Ascending aorta (tissue), 2 donors: ENCODE results near the gene CMTM8. TPM values are rescaled to one million over a fixed set of nuclear protein-coding genes. Genes with fewer than 3 reads are reported as not detected.

Experiments used
- DNase-seq, 2 donors: peaks; one replicate each; pipeline ENCODE4 v3.0.0-alpha.2; 2019; ENCODE audit warnings: low spot score in 2 of 2
- H3K27ac ChIP-seq, 2 donors: fragments of 200-600 bp; sonication (generic); one replicate each; pipeline ENCODE4 v1.5.1; 2016 to 2017; ENCODE audit warnings: mild to moderate bottlenecking in 1 of 2
- H3K27me3 ChIP-seq: fragments of 200-600 bp; sonication (generic); one replicate; pipeline ENCODE4 v1.5.1; 2017
- H3K36me3 ChIP-seq, 2 donors: fragments of 200-600 bp; sonication (generic); one replicate each; pipeline ENCODE4 v1.5.1; 2016
- H3K4me1 ChIP-seq, 2 donors: fragments of 200-600 bp; sonication (generic); one replicate each; pipeline ENCODE4 v1.5.1; 2016 to 2017; ENCODE audit warnings: mild to moderate bottlenecking in 1 of 2
- H3K4me3 ChIP-seq, 2 donors: fragments of 200-600 bp; sonication (generic); one replicate each; pipeline ENCODE4 v1.5.1; 2016 to 2017; ENCODE audit warnings: mild to moderate bottlenecking in 1 of 2
- H3K9me3 ChIP-seq, 2 donors: fragments of 200-600 bp; sonication (generic); one replicate each; pipeline ENCODE4 v1.5.1; 2016
- CTCF ChIP-seq, 3 experiments: fragments of 200-600 bp in 2 of 3; fragments of 450-650 bp in 1 of 3; sonication (generic) in 2 of 3; IDR thresholded peaks; one replicate each; pipeline ENCODE4 v1.5.1; 2016 to 2019; ENCODE audit warnings: antibody characterized with exemption in 3 of 3, mild to moderate bottlenecking in 1 of 3, moderate library complexity in 1 of 3
- intact Hi-C: fragments of 100-400 bp; cut with DNase I; formaldehyde crosslinking; loops from one replicate; pipeline ENCODE4 v1.15.1; 2023
- total RNA-seq: library from RNA; depleted of rRNA; stranded (reverse); fragments of >200 nt; gene quantifications from one replicate; pipeline ENCODE4 v1.1.0, GENCODE V29; 2016

The CMTM8 gene
- total RNA-seq, 1 donor from 2014 or later = 6.6 TPM

DNA sequence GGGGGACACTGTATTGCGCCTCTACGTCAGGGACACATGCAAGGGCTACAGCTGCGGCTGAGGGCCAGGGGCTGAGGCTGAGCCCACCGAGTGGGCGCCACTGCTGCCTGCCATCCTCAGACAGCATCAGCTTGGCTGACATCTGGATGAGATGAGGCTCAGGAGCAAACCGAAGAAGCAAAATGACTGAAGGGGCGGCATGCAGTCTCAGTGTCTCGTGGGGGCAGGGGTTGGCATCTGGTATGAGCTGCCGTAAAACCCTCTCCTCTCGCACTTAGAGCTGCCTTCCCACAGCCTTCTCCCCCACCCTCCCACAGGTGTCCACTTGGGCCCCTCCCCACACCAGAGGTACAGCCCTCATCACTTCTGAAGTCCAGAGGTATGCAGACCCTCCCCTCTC lies 129.0 kb downstream of the CMTM8 start:
- no peaks in the 10 kb centered on the region for H3K4me1 ChIP-seq
- H3K9me3 ChIP-seq = no peaks in the 10 kb centered on the region
- H3K4me3 ChIP-seq = no peak overlapping the region
- TF ChIP-seq CTCF (IDR thresholded peaks at IDR 0.05) = no peak
- H3K27me3 ChIP-seq = no peaks in the 10 kb centered on the region
- no peak overlapping the region for H3K27ac ChIP-seq
- no peak for DNase-seq
- no peaks in the 10 kb centered on the region for H3K36me3 ChIP-seq
- intact Hi-C loops = no loop called here

DNA sequence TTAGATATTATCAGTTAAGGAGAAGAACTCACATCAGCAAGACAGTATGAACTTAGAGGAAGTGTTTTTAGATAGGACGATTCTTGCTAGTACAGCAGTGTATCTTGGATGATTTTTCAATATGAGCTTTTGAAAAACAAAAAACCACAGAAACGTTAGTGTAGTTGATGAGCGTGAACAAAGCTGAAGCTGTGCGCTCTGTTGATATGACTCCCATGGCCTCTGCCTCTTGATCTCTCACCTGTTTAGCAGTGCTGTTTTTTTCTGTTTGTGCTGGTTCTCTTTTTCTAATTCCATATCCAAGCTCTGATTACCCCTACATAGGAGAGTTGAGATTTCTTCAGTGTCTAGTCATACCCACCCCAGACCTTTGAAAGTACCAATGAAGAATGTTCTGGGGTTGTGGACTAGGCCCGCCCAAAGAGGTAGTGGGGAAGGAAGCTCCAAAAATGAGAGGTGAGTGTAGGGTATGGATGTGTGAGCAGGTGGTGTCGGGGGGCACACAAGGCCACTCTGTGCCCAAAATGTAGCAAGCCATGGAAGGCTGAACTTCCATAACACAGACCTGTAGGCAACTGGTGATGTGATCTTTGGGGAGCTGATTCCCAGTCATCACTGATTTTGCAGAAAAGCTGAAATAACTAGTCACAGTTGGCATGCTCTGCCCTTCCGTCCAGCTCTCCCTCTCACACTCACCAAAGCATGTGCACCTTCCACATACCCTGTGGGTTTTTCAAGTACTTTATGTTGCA lies 133.2 kb downstream of the CMTM8 start:
- Histone ChIP-seq H3K9me3 (no peaks in the 10 kb centered on the region), H3K36me3 (no peaks in the 10 kb centered on the region), H3K27ac (no peak overlapping the region), H3K4me1 (no peaks in the 10 kb centered on the region), H3K27me3 (no peaks in the 10 kb centered on the region), H3K4me3 (no peak overlapping the region)
- intact Hi-C loops = loop anchor here (10.0 kb wide), 1 partner anchor 293 kb away; no protein-coding TSS in a partner anchor
- DNase-seq = no peak
- TF ChIP-seq CTCF (IDR thresholded peaks at IDR 0.05) = no peak

DNA sequence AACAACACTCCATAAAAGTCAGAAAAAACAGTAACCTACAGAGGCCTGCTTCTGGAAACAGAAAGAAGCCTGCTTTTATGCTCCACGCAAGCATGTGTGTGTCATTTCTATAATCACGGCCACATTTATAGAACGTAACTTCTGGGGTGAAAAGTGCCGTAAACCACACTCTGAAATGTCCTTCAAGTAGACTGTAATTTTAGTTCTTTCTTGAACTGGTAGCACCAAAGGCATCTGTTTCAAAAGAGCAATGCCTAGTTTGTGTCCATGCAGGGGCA lies 133.7 kb downstream of the CMTM8 start:
- Histone ChIP-seq H3K27ac (no peak overlapping the region), H3K4me1 (no peaks in the 10 kb centered on the region), H3K36me3 (no peaks in the 10 kb centered on the region), H3K4me3 (no peak overlapping the region), H3K9me3 (no peaks in the 10 kb centered on the region), H3K27me3 (no peaks in the 10 kb centered on the region)
- no peak for TF ChIP-seq CTCF (IDR thresholded peaks at IDR 0.05)
- DNase-seq = no peak
- intact Hi-C loops = loop anchor here (10.0 kb wide), 1 partner anchor 293 kb away; no protein-coding TSS in a partner anchor

GRCh38 chr3:32373276-32373675 lies 134.8 kb downstream of the CMTM8 start:
- no peak overlapping the region for H3K27ac ChIP-seq
- intact Hi-C loops = loop anchor here (10.0 kb wide), 1 partner anchor 292 kb away; no protein-coding TSS in a partner anchor
- no peaks in the 10 kb centered on the region for H3K4me1 ChIP-seq
- no peak overlapping the region for H3K4me3 ChIP-seq
- no peaks in the 10 kb centered on the region for H3K9me3 ChIP-seq
- no peak for TF ChIP-seq CTCF (IDR thresholded peaks at IDR 0.05)
- no peak for DNase-seq
- H3K36me3 ChIP-seq = no peaks in the 10 kb centered on the region
- H3K27me3 ChIP-seq = no peaks in the 10 kb centered on the region

DNA sequence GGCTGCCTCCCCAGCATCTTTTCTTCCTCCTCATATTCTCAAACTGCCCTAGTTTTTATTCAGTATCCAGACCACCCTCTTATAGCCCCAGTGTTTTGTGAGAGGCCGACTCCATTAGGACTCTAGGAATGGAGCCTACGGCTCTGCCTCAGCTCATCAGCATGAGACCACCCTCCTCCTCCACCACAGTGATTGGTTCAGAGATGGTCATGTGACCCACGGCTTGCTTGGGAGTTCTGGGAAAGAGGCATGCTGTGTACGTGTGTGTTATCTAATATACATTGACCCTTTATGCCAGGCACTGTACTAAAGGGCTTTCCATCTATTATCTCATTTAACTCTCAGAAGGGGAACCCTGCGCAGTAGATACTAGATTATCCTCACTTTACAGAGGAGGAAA lies 135.4 kb downstream of the CMTM8 start:
- DNase-seq = no peak
- Histone ChIP-seq H3K4me3 (no peak overlapping the region), H3K9me3 (no peaks in the 10 kb centered on the region), H3K27ac (no peak overlapping the region), H3K36me3 (no peaks in the 10 kb centered on the region), H3K27me3 (no peaks in the 10 kb centered on the region), H3K4me1 (no peaks in the 10 kb centered on the region)
- TF ChIP-seq CTCF (IDR thresholded peaks at IDR 0.05) = no peak
- intact Hi-C loops = loop anchor here (10.0 kb wide), 1 partner anchor 291 kb away; no protein-coding TSS in a partner anchor
